ENCODE results near the gene DUS2.
"Not testable (repeated sequence)": the region's sequence is repeated elsewhere in the genome, so short reads cannot be mapped to it uniquely, and the experiment has no call there.

Gene DUS2

DNA sequence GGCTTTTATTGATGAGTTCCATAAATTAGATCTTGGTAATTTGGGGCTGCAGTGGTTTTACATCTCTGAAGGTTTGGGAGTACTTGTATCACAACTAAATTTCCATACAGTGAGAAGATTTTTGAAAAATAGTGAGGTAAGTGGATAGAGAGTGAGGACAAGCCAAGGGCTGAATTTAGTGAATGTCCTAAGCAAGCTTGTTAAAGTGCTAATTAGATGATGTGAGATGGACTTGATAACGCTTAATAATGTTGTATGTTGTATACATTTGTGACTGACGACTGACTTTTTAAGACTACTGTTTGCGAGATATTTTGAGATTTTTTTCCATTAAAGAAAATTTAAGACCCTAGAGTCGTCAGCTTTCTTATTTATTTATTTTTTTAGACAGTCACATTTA, 66.0 kb downstream of the DUS2 start:
- DNase-seq (ENCODE audit: low read depth in 2 of 3, low spot score in 2 of 3) = no peak

DNA sequence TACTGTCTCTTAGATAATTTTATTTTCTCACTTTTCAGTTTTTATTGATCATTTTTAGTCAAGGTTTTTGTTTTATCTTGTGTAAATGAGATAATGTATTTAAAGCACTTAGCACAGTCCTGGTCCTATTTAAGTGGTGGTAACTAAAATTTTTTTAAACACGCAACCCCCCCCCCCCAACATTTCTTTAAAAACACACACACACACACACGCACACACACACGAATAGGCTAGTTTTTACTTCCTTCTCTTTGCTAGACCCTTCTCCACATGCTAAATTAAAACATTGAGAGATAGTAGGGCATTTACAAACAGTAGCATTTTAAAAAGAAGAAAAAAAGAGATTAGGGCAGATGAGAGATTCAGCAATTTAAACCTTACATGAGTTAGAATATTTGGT, 67.0 kb downstream of the DUS2 start:
- no peak for DNase-seq (ENCODE audit: low read depth in 2 of 3, low spot score in 2 of 3)

DNA sequence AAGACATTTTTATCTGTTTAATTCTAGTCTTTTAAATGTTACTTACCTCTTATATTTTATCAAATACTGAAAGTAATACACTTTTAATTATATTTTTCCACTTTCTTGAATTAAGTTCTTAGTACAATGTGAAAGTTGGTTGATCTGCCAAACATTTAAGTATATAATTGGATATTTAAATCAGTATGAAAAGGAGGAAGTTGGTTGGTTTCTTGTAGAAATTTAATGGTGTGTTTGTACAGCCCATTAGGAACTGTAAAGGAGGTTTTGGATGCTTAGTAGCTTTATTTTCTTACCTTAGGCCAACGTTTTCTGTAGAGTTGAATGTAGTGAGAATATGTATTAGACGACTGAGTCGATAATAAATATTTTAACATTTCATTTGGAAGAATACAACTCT, 67.4 kb downstream of the DUS2 start:
- no peak for DNase-seq (ENCODE audit: low read depth in 2 of 3, low spot score in 2 of 3)

DNA sequence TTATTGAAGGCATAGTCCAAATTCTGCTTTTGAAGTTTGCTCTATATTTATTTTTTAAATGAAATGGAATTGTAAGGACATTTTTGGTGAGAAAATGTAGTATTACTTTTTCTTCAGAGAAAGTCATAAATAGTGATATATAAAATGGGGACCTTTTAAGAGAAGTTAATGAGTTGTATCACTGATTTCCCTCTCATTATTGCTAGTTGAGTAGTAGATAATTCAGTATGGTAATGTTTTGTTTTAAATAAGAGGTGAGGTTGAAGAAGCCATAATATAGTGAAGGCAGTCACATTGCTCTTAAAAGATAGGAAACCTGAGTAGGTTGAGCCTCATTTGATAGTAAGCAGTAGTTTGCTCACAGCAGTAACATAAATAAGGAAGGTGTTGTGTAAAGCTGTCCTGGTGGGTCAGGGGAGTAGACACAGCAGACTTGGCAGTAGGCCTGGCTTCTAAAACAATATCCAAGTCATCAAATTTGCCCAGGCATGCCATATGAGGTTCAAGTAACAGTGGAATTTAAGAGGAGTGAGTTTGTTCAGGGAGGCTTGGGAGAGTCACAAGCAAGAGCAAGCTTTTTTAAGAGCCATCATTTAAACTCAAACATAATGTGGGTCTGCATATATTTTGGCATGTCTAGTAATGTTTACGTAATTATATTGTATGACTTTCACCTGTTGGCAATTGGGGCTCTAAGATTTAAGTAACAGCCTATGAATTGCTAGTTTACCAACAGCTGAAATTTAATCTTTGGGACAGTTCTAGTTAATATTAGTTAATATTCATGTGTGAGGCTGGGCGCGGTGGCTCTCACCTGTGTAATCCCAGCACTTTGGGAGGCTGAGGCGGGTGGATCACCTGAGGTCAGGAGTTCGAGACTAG, 68.5 kb downstream of the DUS2 start:
- no peak for DNase-seq (ENCODE audit: low read depth in 2 of 3, low spot score in 2 of 3)

DNA sequence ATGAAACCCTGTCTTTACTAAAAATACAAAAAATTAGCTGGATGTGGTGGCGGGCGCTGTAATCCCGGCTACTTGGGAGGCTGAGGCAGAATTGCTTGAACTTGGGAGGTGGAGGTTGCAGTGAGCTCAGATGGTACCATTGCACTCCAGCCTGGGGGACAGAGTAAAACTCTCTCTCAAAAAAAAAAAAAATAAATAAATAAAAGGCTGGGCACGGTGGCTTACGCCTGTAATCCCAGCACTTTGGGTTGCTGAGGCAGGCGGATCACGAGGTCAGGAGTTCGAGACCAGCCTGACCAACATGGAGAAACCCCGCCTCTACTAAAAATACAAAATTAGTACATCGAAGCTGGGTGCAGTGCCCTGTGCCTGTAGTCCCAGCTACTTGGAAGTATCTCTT, 69.2 kb downstream of the DUS2 start:
- not testable (repeated sequence) for DNase-seq (ENCODE audit: low read depth in 2 of 3, low spot score in 2 of 3)

DNA sequence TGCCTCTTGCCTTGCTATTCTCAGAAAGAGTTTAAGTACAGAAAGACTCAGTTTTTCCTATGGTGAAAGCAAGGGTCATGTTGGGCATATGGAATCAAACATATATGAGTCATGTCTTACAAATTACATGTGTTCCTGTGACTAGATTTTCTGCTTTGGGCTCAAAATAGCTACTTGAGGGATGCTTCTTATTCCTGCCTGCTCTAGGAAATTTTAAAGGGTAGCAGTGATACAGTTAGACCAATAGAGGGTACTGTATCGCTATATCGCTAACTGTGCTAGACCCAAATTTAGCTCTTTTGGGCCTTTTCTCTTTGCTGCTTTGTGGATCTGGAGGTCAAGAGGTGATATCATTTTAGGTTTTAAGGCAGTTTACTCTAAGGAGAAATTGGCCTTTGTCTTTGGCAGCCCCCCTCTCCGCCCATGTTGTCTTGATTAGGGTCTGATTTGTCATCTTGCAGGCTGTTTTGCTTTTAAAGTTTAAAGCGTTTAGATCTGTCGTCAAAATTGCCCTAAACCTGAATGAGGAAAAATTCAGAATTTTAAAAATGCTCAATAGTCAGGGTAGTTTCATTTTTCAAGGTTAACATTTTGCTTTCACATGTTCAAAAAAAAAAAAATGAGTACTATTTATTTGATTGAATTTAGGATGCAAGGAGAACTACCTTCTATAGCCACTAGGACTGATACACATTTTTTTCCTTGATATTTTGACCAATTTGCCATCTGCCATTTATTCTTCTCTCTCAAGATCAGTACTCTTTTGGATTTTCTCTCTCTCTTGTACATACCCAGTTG, 70.9 kb downstream of the DUS2 start:
- DNase-seq (ENCODE audit: low read depth in 2 of 3, low spot score in 2 of 3) = no peak

DNA sequence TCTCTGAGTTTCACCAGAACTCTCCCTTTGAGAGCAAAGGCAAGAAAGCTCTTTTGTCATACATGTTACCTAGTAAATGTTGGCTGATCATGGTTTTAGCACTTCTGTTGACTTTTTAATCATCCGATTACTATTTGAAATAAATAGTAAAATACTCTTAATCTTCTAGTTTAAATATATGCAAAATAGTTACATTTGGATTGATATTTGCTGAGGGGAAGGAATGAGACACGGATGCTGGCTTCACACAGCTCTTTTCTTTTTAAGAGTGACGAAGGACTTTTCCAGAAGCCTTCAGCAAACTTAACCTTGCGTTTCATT, 71.5 kb downstream of the DUS2 start:
- DNase-seq (ENCODE audit: low read depth in 2 of 3, low spot score in 2 of 3) = no peak

DNA sequence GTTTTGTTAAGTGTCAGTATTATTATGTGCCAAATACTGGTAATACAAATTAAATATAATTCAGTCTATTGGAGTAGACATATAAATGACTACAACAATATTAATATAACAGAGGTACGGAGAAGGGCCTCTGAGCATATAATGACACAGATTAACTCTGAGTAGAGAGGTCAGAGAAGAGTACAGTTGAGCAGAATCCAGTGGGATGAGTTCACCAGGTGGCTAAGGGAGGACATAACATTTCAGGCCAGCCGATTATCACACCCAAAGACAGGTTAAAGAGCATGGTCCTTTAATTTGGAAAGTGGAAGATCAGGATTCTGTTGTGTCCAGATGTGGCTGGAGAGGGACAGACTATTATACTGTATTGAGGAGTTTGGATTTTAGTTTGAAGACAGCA, 73.4 kb downstream of the DUS2 start:
- no peak for DNase-seq (ENCODE audit: low read depth in 2 of 3, low spot score in 2 of 3)

DNA sequence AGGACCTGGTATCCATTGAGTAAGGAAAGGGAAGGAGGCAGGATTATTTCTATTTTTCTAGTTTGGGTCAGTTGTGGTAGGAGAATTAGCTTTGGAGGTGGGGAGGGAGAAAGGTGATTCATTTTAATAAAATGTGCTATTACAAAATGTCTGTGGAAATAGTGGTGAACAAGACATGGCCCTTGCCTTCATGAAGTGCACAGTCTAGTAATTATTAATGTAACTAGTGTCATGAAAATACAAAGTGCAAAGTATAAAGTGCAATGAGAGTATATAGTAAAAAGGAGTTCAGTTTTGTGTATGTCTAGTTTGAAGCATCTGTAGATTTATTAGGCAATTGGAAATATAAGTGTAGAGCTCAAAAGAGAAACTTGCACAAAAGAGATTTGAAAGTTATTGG, 74.0 kb downstream of the DUS2 start:
- DNase-seq (ENCODE audit: low read depth in 2 of 3, low spot score in 2 of 3) = no peak

DNA sequence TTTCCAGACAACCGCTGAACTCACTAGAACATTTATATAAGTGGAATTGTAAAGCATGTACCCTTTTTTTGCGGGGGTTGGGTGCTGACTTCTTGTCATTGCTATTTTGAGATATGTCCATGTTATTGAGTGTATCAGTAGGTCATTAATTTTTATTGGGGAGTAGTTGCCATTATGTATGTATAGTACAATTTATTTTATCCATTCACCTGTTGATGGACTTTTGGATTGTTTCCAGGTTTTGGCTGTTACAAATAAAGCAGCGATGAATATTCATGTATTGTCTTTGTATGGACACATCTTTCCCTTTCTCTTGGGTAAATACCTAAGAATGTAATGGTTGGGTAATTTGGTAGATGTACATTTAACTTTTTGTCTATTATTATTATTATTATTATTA, 74.8 kb downstream of the DUS2 start:
- DNase-seq (ENCODE audit: low read depth in 2 of 3, low spot score in 2 of 3) = no peak

DNA sequence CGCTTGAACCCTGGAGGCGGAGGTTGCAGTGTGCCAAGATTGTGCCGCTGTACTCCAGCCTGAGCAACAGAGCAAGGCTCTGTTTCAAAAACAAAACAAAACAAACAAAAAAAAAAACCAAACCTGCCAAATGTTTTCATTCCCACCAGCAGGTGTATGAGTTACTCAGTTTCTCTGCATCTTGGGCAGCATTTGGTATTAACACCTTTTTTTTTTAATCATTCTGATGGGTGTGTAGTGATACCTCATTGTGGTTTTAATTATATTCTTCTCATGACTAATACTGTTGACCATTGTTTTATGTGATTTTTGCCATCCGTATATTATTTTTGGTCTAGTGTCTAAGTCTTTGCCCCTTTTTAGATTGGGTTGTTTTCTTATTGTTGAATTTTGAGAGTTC, 77.4 kb downstream of the DUS2 start:
- no peak for DNase-seq (ENCODE audit: low read depth in 2 of 3, low spot score in 2 of 3)

DNA sequence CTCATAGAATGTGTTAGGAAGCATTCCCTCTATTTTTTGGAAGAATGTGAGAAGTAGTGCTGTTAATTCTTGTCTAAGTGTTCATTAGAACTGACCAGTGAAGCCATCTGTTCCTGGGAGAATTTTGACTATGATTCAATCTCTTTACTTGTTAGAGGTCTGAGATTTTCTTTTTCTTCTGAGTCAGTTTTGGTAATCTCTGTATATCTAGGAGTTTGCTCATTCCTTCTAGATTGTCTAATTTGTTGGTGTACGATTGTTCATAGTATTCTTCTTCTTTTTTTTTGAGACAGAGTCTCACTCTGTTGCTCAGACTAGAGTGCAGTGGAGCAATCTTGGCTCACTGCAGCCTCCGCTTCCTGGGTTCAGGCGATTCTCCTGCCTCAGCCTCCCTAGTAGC, 82.5 kb downstream of the DUS2 start:
- no peak for DNase-seq (ENCODE audit: low read depth in 2 of 3, low spot score in 2 of 3)

DNA sequence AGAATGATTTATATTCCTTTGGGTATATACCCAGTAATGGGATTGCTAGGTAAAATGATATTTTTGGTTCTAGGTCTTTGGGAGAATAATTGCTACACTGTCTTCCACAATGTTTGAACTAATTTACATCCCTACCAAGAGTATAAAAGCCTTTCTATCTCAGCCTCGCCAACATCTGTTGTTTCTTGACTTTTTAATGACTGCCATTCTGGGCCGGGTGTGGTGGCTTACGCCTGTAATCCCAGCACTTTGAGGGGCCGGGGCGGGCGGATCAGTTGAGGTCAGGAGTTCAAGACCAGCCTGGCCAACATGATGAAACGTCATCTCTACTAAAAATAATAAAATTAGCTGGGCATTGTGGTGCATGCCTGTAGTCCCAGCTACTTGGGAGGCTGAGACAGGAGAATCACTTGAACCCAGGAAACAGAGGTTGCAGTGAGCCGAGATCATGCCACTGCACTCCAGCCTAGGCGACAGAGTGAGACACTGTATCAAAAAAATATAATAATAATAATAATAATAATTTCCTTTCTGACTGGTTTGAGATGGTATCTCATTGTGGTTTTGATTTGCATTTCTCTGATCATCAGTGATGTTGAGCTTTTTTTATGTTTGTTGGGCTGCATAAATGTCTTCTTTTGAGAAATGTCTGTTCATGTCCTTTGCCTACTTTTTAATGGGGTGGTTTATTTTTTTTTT, 84.3 kb downstream of the DUS2 start:
- not testable (repeated sequence) for DNase-seq (ENCODE audit: low read depth in 2 of 3, low spot score in 2 of 3)

DNA sequence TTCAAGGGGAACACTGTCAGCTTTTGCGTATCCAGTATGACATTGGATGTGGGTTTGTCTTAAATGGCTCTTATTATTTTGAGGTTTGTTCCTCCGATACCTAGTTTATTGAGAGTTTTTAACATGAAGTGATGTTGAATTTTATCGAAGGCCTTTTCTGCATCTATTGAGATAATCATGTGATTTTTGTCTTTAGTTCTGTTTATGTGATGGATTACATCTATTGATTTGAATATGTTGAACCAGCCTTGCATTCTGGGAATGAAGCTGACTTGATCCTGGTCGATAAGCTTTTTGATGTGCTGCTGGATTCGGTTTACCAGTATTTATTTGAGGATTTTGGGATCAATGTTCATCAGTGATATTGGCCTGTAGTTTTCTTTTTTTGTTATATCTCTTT, 86.1 kb downstream of the DUS2 start:
- not testable (repeated sequence) for DNase-seq (ENCODE audit: low read depth in 2 of 3, low spot score in 2 of 3)

DNA sequence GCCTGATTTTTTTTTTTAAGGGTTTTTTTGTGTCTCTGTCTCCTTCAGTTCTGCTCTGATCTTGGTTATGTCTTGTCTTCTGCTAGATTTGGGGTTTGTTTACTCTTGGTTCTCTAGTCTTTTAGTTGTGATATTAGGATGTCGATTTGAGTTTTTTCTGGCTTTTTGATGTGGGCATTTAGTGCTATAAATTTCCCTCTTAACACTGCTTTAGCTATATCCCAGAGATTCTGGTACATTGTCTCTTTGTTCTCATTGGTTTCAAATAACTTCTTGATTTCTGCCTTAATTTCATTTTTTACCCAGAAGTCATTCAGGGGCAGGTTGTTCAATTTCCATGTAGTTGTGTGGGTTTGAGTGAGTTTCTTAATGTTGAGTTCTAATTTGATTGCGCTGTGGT, 87.5 kb downstream of the DUS2 start:
- DNase-seq (ENCODE audit: low read depth in 2 of 3, low spot score in 2 of 3) = not testable (repeated sequence)

DNA sequence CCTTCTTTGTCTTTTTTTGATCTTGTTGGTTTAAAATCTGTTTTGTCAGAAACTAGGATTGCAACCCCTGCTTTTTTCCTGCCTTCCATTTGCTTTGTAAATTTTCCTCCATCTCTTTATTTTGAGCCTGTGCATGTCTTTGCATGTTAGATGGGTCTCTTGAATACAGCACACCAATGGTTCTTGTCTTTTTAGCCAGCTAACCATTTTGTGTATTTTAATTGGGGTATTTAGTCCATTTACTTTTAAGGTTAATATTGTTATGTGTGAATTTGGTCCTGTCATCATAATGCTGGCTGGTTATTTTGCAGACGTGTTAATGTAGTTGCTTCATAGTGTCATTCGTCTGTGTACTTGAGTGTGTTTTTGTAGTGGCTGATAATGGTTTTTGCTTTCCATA, 88.3 kb downstream of the DUS2 start:
- DNase-seq (ENCODE audit: low read depth in 2 of 3, low spot score in 2 of 3) = no peak

DNA sequence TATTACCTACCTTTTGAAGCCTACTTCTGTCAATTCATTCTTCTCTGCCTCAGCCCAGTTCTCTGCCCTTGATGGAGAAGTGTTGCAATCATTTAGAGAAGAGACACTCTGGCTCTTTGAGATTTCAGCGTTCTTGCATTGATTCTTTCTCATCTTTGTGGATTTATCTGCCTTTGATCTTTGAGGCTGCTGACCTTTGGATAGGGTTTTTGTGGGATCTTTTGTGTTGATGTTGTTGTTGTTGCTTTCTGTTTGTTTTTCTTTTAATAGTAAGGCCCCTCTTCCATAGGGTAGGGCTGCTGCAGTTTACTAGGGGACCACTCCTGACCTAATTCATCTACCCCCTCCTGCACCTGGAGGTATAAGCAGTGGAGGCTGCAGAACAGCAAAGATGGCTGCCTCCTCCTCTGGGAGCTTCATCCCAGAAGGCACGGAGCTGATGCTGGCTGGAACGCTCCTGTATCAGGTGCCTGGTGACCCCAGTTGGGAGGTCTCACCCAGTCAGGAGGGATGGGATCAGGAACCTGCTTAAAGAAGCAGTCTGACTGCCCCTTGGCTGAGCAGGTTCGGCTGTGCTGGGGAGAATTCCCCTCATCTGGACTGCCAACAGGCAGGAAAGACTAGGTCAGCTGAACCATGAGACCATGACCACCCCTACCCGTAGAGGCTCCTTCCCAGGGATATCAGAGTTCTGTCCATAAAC, 90.1 kb downstream of the DUS2 start:
- no peak for DNase-seq (ENCODE audit: low read depth in 2 of 3, low spot score in 2 of 3)

DNA sequence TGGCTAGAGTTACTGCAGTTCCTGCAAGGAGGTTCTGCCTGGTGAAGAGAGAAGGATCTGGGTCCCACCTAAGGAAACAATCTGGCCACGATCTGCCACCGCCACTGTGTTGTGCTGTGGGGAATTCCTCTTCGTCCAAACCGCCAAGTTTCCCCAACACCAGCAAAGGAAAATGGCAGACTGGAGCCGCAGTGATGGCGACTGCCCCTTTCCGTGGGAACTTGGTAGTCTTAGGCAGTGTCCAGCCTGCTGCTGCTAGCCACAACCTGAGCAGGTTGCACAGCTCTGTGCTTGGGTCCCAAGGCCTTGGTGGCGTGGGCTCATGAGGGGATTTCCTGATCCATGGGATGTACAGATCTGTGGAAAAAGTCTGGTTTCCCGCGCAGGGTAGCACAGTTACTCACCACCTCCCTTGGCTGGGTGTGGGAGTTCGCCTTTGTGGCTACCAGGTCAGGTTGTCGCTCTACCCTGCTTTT, 90.7 kb downstream of the DUS2 start:
- no peak for DNase-seq (ENCODE audit: low read depth in 2 of 3, low spot score in 2 of 3)

DNA sequence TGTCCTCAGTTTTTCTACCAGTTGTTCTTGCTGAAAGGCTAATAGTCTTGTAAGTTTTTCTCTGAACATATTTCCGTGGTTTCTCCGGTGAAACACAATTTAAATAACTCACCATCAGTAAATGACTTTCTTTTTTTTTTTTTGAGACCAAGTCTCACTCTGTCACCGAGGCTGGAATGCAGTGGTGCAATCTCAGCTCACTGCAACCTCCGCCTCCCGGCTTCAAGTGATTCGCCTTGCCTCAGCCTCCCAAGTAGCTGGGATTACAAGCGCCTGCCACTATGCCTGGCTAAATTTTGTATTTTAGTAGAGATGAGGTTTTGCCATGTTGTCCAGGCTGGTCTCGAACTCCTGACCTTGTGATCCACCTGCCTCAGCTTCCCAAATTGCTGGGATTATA, 91.9 kb downstream of the DUS2 start:
- DNase-seq (ENCODE audit: low read depth in 2 of 3, low spot score in 2 of 3) = not testable (repeated sequence)

DNA sequence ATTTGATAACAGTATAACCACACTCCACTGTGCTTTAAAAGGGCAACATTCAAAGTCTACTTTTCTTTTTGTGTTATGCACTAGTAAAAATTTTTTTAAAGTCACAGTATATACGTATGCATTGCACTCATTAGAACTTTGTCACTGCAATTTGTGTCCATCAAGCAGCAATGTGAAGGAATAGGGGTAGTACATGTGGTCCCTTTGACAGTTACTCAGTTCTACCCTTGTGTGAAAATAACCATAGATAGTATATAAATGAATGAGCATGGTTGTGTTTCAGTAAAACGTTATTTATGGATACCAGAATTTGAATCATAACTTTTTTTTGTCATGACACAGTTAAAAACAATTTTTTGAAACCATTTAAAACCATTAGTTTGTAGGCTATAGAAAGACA, 92.8 kb downstream of the DUS2 start:
- no peak for DNase-seq (ENCODE audit: low read depth in 2 of 3, low spot score in 2 of 3)

DNA sequence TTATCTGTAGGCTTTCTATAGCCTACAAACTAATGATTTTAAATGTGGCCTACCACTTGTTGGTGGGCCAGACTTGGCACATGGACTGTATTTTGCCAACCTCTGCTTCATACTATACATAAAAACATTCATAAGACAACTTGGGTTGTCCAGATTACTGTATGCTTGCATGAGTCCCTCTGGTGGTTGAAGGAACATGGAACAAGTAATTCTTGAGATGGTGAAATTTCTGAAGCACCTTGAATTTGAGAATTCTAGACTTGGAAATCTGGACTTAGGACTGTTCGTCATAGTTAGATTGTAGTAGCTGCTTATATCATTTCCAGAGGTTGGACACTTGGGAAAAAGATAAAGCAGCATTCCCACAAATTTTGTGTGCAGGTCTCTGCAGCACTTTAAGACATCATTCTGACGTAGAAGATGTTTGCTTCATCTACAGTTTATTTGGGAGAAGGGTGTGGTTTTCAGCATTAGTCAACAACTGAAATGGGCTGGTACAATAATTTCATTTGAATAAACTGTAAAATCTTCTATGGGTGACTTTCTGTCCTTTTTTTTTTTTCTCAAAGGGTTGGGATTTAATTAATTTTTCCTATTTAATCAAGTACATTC, 93.3 kb downstream of the DUS2 start:
- DNase-seq (ENCODE audit: low read depth in 2 of 3, low spot score in 2 of 3) = no peak
